HEK293 (cell line): ENCODE measurements around the gene EML6.
A peak's percentile ranks its signal among the peaks of the same experiment; 100 is the strongest.

Experiments
- HOXA7 ChIP-seq: sonication (generic); formaldehyde crosslinking; IDR thresholded peaks from 2 replicates; pipeline ENCODE4 v1.8.1; 2022; ENCODE audit warnings: missing genetic modification reagents, borderline replicate concordance
- KLF16 ChIP-seq: fragments of 450-650 bp; formaldehyde crosslinking; IDR thresholded peaks from 2 replicates; pipeline ENCODE4 v1.5.1; 2017; ENCODE audit warnings: missing biosample characterization, missing genetic modification characterization
- KLF8 ChIP-seq: fragments of 450-650 bp; formaldehyde crosslinking; IDR thresholded peaks from 2 replicates; pipeline ENCODE4 v1.5.1; 2016; ENCODE audit warnings: missing biosample characterization, missing genetic modification characterization
- OVOL3 ChIP-seq: fragments of 450-650 bp; formaldehyde crosslinking; IDR thresholded peaks from 2 replicates; pipeline ENCODE4 v1.5.1; 2016; ENCODE audit warnings: missing biosample characterization, missing genetic modification characterization
- RBAK ChIP-seq: fragments of 450-650 bp; formaldehyde crosslinking; IDR thresholded peaks from 2 replicates; pipeline ENCODE4 v1.5.1; 2016; ENCODE audit warnings: missing biosample characterization, missing genetic modification characterization
- TRIM28 ChIP-seq: IDR thresholded peaks from 2 replicates; pipeline ENCODE4 v1.6.1; 2011; ENCODE audit warnings: low read length, control low read depth, borderline replicate concordance
- WT1 ChIP-seq: fragments of 450-650 bp; formaldehyde crosslinking; IDR thresholded peaks from 2 replicates; pipeline ENCODE4 v1.5.1; 2016; ENCODE audit warnings: missing biosample characterization, missing genetic modification characterization
- ZBTB20 ChIP-seq: fragments of 450-650 bp; formaldehyde crosslinking; IDR thresholded peaks from 2 replicates; pipeline ENCODE4 v1.5.1; 2016; ENCODE audit warnings: missing biosample characterization, missing genetic modification characterization
- ZBTB48 ChIP-seq: fragments of 450-650 bp; formaldehyde crosslinking; IDR thresholded peaks from 2 replicates; pipeline ENCODE4 v1.5.1; 2016; ENCODE audit warnings: missing biosample characterization, missing genetic modification characterization
- ZBTB8A ChIP-seq: fragments of 450-650 bp; formaldehyde crosslinking; IDR thresholded peaks from 2 replicates; pipeline ENCODE4 v1.5.1; 2016; ENCODE audit warnings: missing biosample characterization, missing genetic modification characterization
- ZFP37 ChIP-seq: fragments of 450-650 bp; formaldehyde crosslinking; IDR thresholded peaks from 2 replicates; pipeline ENCODE4 v1.5.1; 2016; ENCODE audit warnings: missing biosample characterization, missing genetic modification characterization
- ZIC2 ChIP-seq: fragments of 450-650 bp; formaldehyde crosslinking; IDR thresholded peaks from 2 replicates; pipeline ENCODE4 v1.5.1; 2016; ENCODE audit warnings: missing biosample characterization, missing genetic modification characterization
- ZNF10 ChIP-seq: fragments of 450-650 bp; formaldehyde crosslinking; IDR thresholded peaks from 2 replicates; pipeline ENCODE4 v1.5.1; 2017; ENCODE audit warnings: missing biosample characterization, missing genetic modification characterization
- ZNF112 ChIP-seq: fragments of 450-650 bp; formaldehyde crosslinking; IDR thresholded peaks from 2 replicates; pipeline ENCODE4 v1.5.0; 2017; ENCODE audit warnings: missing biosample characterization, missing genetic modification characterization
- ZNF138 ChIP-seq: fragments of 450-650 bp; formaldehyde crosslinking; IDR thresholded peaks from 2 replicates; pipeline ENCODE4 v1.5.1; 2016; ENCODE audit warnings: missing biosample characterization, missing genetic modification characterization, borderline replicate concordance
- ZNF155 ChIP-seq: fragments of 450-650 bp; formaldehyde crosslinking; IDR thresholded peaks from 2 replicates; pipeline ENCODE4 v1.5.1; 2016; ENCODE audit warnings: missing biosample characterization, missing genetic modification characterization
- ZNF239 ChIP-seq: fragments of 450-650 bp; formaldehyde crosslinking; IDR thresholded peaks from 2 replicates; pipeline ENCODE4 v1.5.1; 2016; ENCODE audit warnings: missing biosample characterization, missing genetic modification characterization
- ZNF24 ChIP-seq: fragments of 450-650 bp; formaldehyde crosslinking; IDR thresholded peaks from 2 replicates; pipeline ENCODE4 v1.5.1; 2016; ENCODE audit warnings: missing biosample characterization, missing genetic modification characterization
- ZNF514 ChIP-seq: fragments of 450-650 bp; formaldehyde crosslinking; IDR thresholded peaks from 2 replicates; pipeline ENCODE4 v1.5.1; 2016; ENCODE audit warnings: missing biosample characterization, missing genetic modification characterization
- ZNF529 ChIP-seq: fragments of 450-650 bp; formaldehyde crosslinking; IDR thresholded peaks from 2 replicates; pipeline ENCODE4 v1.5.1; 2017; ENCODE audit warnings: missing genetic modification characterization, missing biosample characterization; ENCODE audit not compliant: insufficient replicate concordance
- ZNF548 ChIP-seq: fragments of 450-650 bp; formaldehyde crosslinking; IDR thresholded peaks from 2 replicates; pipeline ENCODE4 v1.5.1; 2016; ENCODE audit warnings: missing biosample characterization, missing genetic modification characterization
- ZNF561 ChIP-seq: fragments of 450-650 bp; IDR thresholded peaks from 2 replicates; pipeline ENCODE4 v1.5.1; 2018; ENCODE audit warnings: missing biosample characterization, missing genetic modification characterization, borderline replicate concordance
- ZNF600 ChIP-seq: fragments of 450-650 bp; formaldehyde crosslinking; IDR thresholded peaks from 2 replicates; pipeline ENCODE4 v1.5.1; 2016; ENCODE audit warnings: missing biosample characterization, missing genetic modification characterization
- ZNF658 ChIP-seq: fragments of 450-650 bp; formaldehyde crosslinking; IDR thresholded peaks from 2 replicates; pipeline ENCODE4; 2016; ENCODE audit warnings: missing biosample characterization, missing genetic modification characterization
- ZNF747 ChIP-seq: fragments of 450-650 bp; formaldehyde crosslinking; IDR thresholded peaks from 2 replicates; pipeline ENCODE4 v1.5.1; 2016; ENCODE audit warnings: missing biosample characterization, missing genetic modification characterization
- ZNF76 ChIP-seq: fragments of 450-650 bp; formaldehyde crosslinking; IDR thresholded peaks from 2 replicates; pipeline ENCODE4; 2016; ENCODE audit warnings: low read depth, missing biosample characterization, missing genetic modification characterization, borderline replicate concordance
- ZNF768 ChIP-seq: fragments of 450-650 bp; formaldehyde crosslinking; IDR thresholded peaks from 2 replicates; pipeline ENCODE4 v1.5.1; 2018; ENCODE audit warnings: missing biosample characterization, mild to moderate bottlenecking, missing genetic modification characterization
- ZSCAN30 ChIP-seq: fragments of 450-650 bp; IDR thresholded peaks from 2 replicates; pipeline ENCODE4 v1.5.1; 2018; ENCODE audit warnings: missing biosample characterization, mild to moderate bottlenecking, missing genetic modification characterization, moderate library complexity
- TF ChIP-seq, protein P1 (sequence below): fragments of 450-650 bp; formaldehyde crosslinking; IDR thresholded peaks from 2 replicates; pipeline ENCODE4 v1.5.1; 2016; ENCODE audit warnings: missing biosample characterization, missing genetic modification characterization
- TF ChIP-seq, protein P2 (sequence below): fragments of 450-650 bp; formaldehyde crosslinking; IDR thresholded peaks from 2 replicates; pipeline ENCODE4 v1.5.1; 2017; ENCODE audit warnings: missing biosample characterization, missing genetic modification characterization
- TF ChIP-seq, protein P3 (sequence below): fragments of 450-650 bp; formaldehyde crosslinking; IDR thresholded peaks from 2 replicates; pipeline ENCODE4 v1.5.1; 2017; ENCODE audit warnings: missing biosample characterization, missing genetic modification characterization
- TF ChIP-seq, protein P4 (sequence below): fragments of 450-650 bp; formaldehyde crosslinking; optimal IDR thresholded peaks from 2 replicates; pipeline ENCODE3; 2016; ENCODE audit warnings: missing biosample characterization, mild to moderate bottlenecking, missing genetic modification characterization
- TF ChIP-seq, protein P5 (sequence below): fragments of 450-650 bp; formaldehyde crosslinking; IDR thresholded peaks from 2 replicates; pipeline ENCODE4 v1.5.1; 2016; ENCODE audit warnings: missing biosample characterization, missing genetic modification characterization

EML6 gene

DNA sequence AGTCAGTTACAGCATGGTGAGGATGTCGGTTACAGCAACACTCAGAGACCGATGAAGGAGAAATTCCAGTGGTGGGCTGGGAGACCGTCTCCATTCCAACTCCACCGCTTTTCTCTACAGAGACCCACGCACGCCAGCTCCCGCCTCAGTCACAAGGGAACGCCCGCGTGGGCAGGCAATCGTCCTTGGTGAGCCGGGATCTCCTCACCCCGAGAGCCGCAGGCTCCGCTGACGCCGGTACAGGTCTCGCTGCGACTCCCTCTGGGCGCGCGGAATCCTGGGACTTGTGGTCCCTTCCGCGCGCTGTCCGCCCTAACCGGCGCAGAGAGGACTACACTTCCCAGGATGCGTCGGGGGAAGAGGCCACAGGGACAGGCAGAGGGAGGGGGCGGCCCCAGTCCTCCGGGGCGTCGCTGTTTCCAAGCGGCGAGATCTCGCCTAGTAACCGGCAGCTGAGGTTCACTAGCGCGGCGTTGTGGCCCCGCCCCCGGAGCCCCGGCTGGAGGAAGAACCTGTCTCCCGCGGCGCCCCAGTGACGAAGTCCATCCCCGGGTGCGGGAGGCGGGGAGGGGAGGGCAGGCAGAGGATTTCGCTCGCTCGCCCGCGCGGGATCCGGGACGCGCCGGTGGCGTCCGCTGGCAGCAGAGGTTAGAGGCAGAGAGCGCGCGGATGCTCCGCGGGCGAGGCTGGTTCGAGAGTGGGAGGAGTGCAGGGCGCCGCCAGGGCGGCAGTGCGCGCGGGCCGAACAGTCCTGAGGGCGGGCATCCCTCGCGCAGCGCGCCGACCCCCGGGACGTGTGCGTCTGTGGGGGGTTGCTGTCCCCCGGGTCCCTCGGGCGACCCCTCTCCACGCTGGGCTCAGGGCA, at the start of gene EML6 (continued):
- TF ChIP-seq WT1 (tag by site-specific recombination) (no peak), ZSCAN30 (no peak), ZNF138 (tag by site-specific recombination) (no peak), ZNF529 (tag by site-specific recombination) (no peak), ZNF24 (tag by site-specific recombination) (no peak), ZNF548 (tag by site-specific recombination) (no peak), KLF8 (peak; percentile 70; the same call in 1 of the 2 replicates), ZNF76 (tag by site-specific recombination) (peak; percentile 98), KLF16 (tag by site-specific recombination) (peak; percentile 93), ZBTB48 (0 out of 2 replicates have a peak, but pooled peaks have one; percentile 6), ZNF658 (tag by site-specific recombination) (no peak), ZNF10 (no peak), ZFP37 (tag by site-specific recombination) (peak; percentile 51; the same call in 1 of the 2 replicates), ZBTB8A (tag by site-specific recombination) (peak; percentile 85), ZIC2 (tag by site-specific recombination) (peak; percentile 68), ZNF155 (tag by site-specific recombination) (no peak), RBAK (no peak), ZNF514 (tag by site-specific recombination) (no peak), ZNF747 (no peak), ZNF239 (tag by site-specific recombination) (no peak), ZNF112 (tag by site-specific recombination) (no peak), ZNF561 (tag by site-specific recombination) (0 out of 2 replicates have a peak, but pooled peaks have one; percentile 50), TRIM28 (peak; percentile 21; the same call in 1 of the 2 replicates), HOXA7 (no peak), OVOL3 (tag by site-specific recombination) (no peak), ZNF600 (tag by site-specific recombination) (peak; percentile 65), ZBTB20 (tag by site-specific recombination) (peak; percentile 96), ZNF768 (no peak)
- TF ChIP-seq, protein P1, sequence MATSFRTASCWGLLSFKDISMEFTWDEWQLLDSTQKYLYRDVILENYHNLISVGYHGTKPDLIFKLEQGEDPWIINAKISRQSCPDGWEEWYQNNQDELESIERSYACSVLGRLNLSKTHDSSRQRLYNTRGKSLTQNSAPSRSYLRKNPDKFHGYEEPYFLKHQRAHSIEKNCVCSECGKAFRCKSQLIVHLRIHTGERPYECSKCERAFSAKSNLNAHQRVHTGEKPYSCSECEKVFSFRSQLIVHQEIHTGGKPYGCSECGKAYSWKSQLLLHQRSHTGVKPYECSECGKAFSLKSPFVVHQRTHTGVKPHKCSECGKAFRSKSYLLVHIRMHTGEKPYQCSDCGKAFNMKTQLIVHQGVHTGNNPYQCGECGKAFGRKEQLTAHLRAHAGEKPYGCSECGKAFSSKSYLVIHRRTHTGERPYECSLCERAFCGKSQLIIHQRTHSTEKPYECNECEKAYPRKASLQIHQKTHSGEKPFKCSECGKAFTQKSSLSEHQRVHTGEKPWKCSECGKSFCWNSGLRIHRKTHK (tag by site-specific recombination): no peak
- TF ChIP-seq, protein P2, sequence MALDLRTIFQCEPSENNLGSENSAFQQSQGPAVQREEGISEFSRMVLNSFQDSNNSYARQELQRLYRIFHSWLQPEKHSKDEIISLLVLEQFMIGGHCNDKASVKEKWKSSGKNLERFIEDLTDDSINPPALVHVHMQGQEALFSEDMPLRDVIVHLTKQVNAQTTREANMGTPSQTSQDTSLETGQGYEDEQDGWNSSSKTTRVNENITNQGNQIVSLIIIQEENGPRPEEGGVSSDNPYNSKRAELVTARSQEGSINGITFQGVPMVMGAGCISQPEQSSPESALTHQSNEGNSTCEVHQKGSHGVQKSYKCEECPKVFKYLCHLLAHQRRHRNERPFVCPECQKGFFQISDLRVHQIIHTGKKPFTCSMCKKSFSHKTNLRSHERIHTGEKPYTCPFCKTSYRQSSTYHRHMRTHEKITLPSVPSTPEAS (tag by site-specific recombination): no peak
- TF ChIP-seq, protein P3, sequence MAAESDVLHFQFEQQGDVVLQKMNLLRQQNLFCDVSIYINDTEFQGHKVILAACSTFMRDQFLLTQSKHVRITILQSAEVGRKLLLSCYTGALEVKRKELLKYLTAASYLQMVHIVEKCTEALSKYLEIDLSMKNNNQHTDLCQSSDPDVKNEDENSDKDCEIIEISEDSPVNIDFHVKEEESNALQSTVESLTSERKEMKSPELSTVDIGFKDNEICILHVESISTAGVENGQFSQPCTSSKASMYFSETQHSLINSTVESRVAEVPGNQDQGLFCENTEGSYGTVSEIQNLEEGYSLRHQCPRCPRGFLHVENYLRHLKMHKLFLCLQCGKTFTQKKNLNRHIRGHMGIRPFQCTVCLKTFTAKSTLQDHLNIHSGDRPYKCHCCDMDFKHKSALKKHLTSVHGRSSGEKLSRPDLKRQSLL (tag by site-specific recombination): no peak
- TF ChIP-seq, protein P4, sequence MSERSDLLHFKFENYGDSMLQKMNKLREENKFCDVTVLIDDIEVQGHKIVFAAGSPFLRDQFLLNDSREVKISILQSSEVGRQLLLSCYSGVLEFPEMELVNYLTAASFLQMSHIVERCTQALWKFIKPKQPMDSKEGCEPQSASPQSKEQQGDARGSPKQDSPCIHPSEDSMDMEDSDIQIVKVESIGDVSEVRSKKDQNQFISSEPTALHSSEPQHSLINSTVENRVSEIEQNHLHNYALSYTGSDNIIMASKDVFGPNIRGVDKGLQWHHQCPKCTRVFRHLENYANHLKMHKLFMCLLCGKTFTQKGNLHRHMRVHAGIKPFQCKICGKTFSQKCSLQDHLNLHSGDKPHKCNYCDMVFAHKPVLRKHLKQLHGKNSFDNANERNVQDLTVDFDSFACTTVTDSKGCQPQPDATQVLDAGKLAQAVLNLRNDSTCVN (tag by site-specific recombination): peak; percentile 98
- TF ChIP-seq, protein P5, sequence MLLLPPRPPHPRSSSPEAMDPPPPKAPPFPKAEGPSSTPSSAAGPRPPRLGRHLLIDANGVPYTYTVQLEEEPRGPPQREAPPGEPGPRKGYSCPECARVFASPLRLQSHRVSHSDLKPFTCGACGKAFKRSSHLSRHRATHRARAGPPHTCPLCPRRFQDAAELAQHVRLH (tag by site-specific recombination): no peak
